Fibroblast of pulmonary artery (primary cell): ENCODE data around the gene GNS.

Experiments
- DNase-seq: peaks from one replicate; pipeline ENCODE4 v3.0.0-alpha.2; 2010; ENCODE audit warnings: low read depth
- H3K4me3 ChIP-seq: replicated peaks from 2 replicates; pipeline ENCODE4 v1.5.1; 2011; ENCODE audit warnings: low read depth, mild to moderate bottlenecking, control low read depth, low read length, moderate library complexity
- CTCF ChIP-seq: IDR thresholded peaks from 2 replicates; pipeline ENCODE4 v1.5.1; 2011; ENCODE audit warnings: mild to moderate bottlenecking, control low read depth, low read length, inconsistent platforms; ENCODE audit errors: missing control alignments

GNS gene

GRCh38 chr12:64739778-64740177 lies 19.4 kb downstream of the GNS start:
- TF ChIP-seq CTCF, result no peak
- H3K4me3 ChIP-seq, result no peak overlapping the region
- no peak for DNase-seq

DNA sequence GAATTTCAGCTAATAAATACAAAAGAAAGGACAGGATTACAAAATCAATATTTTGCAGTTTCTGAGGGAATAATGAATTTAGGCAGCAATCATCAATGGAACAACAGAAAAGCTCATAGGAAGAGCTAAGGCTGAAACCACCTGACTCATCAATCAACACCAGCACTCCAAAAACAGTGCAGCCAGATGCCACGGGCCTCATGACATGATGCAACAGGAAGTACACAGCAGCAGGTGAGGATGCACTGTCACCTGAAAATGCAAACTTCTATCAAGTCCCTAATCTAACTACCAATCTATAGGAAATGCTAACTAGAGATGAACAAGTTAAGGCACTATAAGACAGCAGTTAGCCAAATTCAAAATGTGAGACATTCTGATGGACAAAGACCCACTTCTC lies 21.7 kb downstream of the GNS start:
- no peak overlapping the region for H3K4me3 ChIP-seq
- no peak for TF ChIP-seq CTCF
- DNase-seq, result no peak

DNA sequence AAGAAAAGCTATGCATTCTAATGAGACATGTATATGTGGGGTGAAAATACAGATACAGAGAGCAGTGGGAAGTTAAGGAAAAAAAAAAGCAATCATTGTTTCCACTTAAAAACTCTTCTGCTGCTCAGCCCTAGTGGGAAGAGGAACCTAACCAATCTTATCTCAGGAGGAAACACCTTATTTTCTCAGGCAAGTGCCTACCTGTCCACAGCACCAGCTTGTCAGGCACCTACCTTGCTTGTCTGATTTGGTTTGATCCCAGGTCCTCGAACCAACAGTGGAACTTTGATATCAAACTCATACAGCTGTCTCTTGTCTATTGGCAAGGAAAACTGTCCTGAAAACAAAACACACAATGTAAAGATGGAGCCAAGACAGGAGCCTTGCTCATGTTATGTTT lies 22.4 kb downstream of the GNS start:
- TF ChIP-seq CTCF, result no peak
- no peak overlapping the region for H3K4me3 ChIP-seq
- no peak for DNase-seq

GRCh38 chr12:64735442-64735841 lies 23.8 kb downstream of the GNS start:
- H3K4me3 ChIP-seq, result no peak overlapping the region
- no peak for TF ChIP-seq CTCF
- no peak for DNase-seq

DNA sequence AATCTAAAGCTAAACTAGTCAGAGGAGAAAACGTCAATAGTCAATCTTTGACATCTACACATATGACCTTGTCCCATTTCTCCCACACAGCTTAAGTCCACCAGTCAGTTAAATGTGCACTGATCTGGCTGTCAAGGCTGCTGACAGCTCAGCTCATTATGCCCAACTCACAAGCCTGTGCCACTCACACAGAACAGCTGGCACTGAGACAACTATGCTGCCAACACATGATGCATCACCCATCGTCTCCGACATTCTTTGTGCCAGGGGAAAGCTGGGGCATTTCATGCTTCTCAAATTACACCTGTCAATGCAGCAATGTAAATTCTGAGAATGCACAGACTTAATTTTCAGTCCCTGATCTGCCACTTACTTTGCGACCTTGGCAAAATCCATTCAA lies 25.3 kb downstream of the GNS start:
- no peak for TF ChIP-seq CTCF
- no peak overlapping the region for H3K4me3 ChIP-seq
- DNase-seq, result no peak

DNA sequence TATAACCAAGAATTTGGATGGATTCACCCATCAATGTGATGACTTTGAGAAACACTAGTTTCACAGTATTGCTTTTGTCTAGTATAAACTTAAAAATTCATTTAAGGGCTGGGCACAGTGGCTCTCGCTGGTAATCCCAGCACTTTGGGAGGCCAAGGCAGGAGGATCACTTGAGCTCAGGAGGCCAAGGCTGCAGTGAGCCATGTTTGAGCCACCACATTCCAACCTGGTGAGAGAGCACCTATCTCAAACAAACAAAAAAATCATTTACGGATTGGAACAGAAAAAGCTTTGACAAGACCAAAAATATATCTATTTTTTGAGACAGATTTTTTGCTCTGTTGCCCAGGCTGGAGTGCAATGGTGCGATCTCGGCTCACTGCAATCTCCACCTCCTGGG lies 27.5 kb downstream of the GNS start:
- no peak overlapping the region for H3K4me3 ChIP-seq
- DNase-seq, result no peak
- no peak for TF ChIP-seq CTCF

- no peak for TF ChIP-seq CTCF
- DNase-seq, result no peak
- no peak overlapping the region for H3K4me3 ChIP-seq
Measured at GRCh38 chr12:64730588-64730969, 28.6 kb downstream of the GNS start.
